Transverse colon (tissue), 4 donors: ENCODE measurements around the gene KCNK7. TPM values are rescaled to one million over a fixed set of nuclear protein-coding genes. Genes with fewer than 3 reads are reported as not detected.

Source experiments
- DNase-seq: peaks from one replicate; pipeline ENCODE4 v3.0.0-alpha.2; 2019
- H3K27ac ChIP-seq, 4 donors: fragments of 200-600 bp; sonication (generic); 2 replicates each; pipeline ENCODE4 v1.5.1; 2016 to 2018; ENCODE audit warnings: inconsistent platforms in 4 of 4
- H3K27me3 ChIP-seq: fragments of 200-600 bp; sonication (generic); 2 replicates; pipeline ENCODE4 v1.5.1; 2017; ENCODE audit warnings: inconsistent platforms
- H3K36me3 ChIP-seq, 4 donors: fragments of 200-600 bp; sonication (generic); 2 replicates each; pipeline ENCODE4 v1.5.1; 2017 to 2019; ENCODE audit warnings: inconsistent platforms in 4 of 4
- H3K4me1 ChIP-seq, 4 donors: fragments of 200-600 bp; sonication (generic); 2 replicates each; pipeline ENCODE4 v1.5.1; 2017 to 2020; ENCODE audit warnings: inconsistent platforms in 4 of 4
- H3K4me3 ChIP-seq, 4 donors: fragments of 200-600 bp; sonication (generic); 1 replicate in 1 of 4; 2 replicates in 3 of 4; pipeline versions ENCODE4 v1.5.1 to v1.6.1; 2017 to 2019; ENCODE audit warnings: inconsistent platforms in 4 of 4
- H3K9me3 ChIP-seq, 2 donors: fragments of 200-600 bp; sonication (generic); 2 replicates each; pipeline ENCODE4 v1.5.1; 2017 to 2019; ENCODE audit warnings: inconsistent platforms in 2 of 2
- CTCF ChIP-seq, 5 experiments: fragments of 200-600 bp in 3 of 5; fragments of 450-650 bp in 2 of 5; sonication (generic) in 3 of 5; IDR thresholded peaks; 1 replicate in 2 of 5; 2 replicates in 3 of 5; pipeline ENCODE4 v1.5.1; 2016 to 2017; ENCODE audit warnings: antibody characterized with exemption in 5 of 5, inconsistent platforms in 3 of 5, mild to moderate bottlenecking in 2 of 5, moderate library complexity in 1 of 5
- EP300 ChIP-seq: sonication (generic); formaldehyde crosslinking; IDR thresholded peaks from one replicate; pipeline ENCODE4 v1.6.1; 2017; ENCODE audit warnings: antibody characterized with exemption, low read depth
- POLR2A ChIP-seq: fragments of 450-650 bp; IDR thresholded peaks from one replicate; pipeline ENCODE4 v1.6.1; 2016; ENCODE audit warnings: antibody characterized with exemption, mild to moderate bottlenecking, moderate library complexity
- POLR2AphosphoS5 ChIP-seq, 3 donors: sonication (generic); formaldehyde crosslinking; IDR thresholded peaks; one replicate each; pipeline ENCODE4 v1.6.1; 2016; ENCODE audit warnings: antibody characterized with exemption in 3 of 3
- WGBS, 2 donors: methylation state at CpG; one replicate each; pipeline ENCODE4 v1.1.5; 2018; ENCODE audit warnings: low coverage in 1 of 2; 5-methylcytosine and 5-hydroxymethylcytosine counted together
- in situ Hi-C, 4 donors: fragments of 200-750 bp; cut with MboI; loops; one replicate each; pipeline versions ENCODE4 v1.15.0 to v1.15.1; 2017; ENCODE audit warnings: low sequenced_read_pairs in 3 of 4, low pct_ligation_motif_present in 1 of 4, low pct_unique_long_range_greater_than_20kb in 1 of 4
- intact Hi-C: fragments of 100-400 bp; cut with DNase I; formaldehyde crosslinking; loops from one replicate; pipeline ENCODE4 v1.15.1; 2023; ENCODE audit warnings: low total_unique reads
- total RNA-seq, 4 donors: library from RNA; depleted of rRNA; stranded (reverse); fragments of >200 nt; gene quantifications; one replicate each; pipeline ENCODE4 v1.1.0, GENCODE V29; 2016

Gene KCNK7
- total RNA-seq, 4 donors from 2014 or later: 0.27 to 1.6 TPM; not detected in 2

GRCh38 chr11:65595131-65595530, 469 bp downstream of the KCNK7 start:
- TF ChIP-seq CTCF (IDR thresholded peaks at IDR 0.05) (no peak), POLR2A (no peak), EP300 (no peak), POLR2AphosphoS5 (IDR thresholded peaks at IDR 0.05) (no peak)
- Histone ChIP-seq H3K4me3 (no peak overlapping the region), H3K4me1 (peaks cover 0 to 26% (median 18%) of the 10 kb centered on the region in 4 donors), H3K9me3 (no peaks in the 10 kb centered on the region), H3K27ac (no peak overlapping the region), H3K27me3 (no peaks in the 10 kb centered on the region), H3K36me3 (peaks cover 0 to 15% (median 5%) of the 10 kb centered on the region in 4 donors)
- DNase-seq: peak; percentile 11
- intact Hi-C loops: no loop called here
- WGBS, 2 donors: 68% methylated on average over 3 of the region's 3 CpGs; no CpG with 5 or more reads in 1 of the 2 donors
- in situ Hi-C loops: no loop called here

- peak overlapping the region in 3 of 4 donors; percentile 36 to 57 (median 52) for H3K27ac ChIP-seq
- no peaks in the 10 kb centered on the region for H3K27me3 ChIP-seq
- intact Hi-C loops: loop anchor here (5.0 kb wide), 1 partner anchor 51 kb away; no protein-coding TSS in a partner anchor
- in situ Hi-C loops: no loop called here
- peaks cover 0 to 27% (median 18%) of the 10 kb centered on the region in 4 donors for H3K4me1 ChIP-seq
- H3K36me3 ChIP-seq: peaks cover 0 to 13% (median 5%) of the 10 kb centered on the region in 4 donors
- DNase-seq: peak; percentile 49
- H3K9me3 ChIP-seq: no peaks in the 10 kb centered on the region
- TF ChIP-seq CTCF (IDR thresholded peaks at IDR 0.05) (peak; percentile 64 to 73 (median 67)), POLR2A (no peak), EP300 (no peak), POLR2AphosphoS5 (IDR thresholded peaks at IDR 0.05) (peak in 2 of 3 donors; percentile 27 to 46)
- H3K4me3 ChIP-seq: no peak overlapping the region
- 78 to 90% methylated on average over 2 to 21 of the region's 26 CpGs for WGBS, 2 donors
Measured at GRCh38 chr11:65593518-65594414, 1.8 kb downstream of the KCNK7 start.

GRCh38 chr11:65592858-65593517, 2.6 kb downstream of the KCNK7 start:
- intact Hi-C loops: loop anchor here (5.0 kb wide), 1 partner anchor 51 kb away; no protein-coding TSS in a partner anchor
- peaks cover 5 to 35% (median 25%) of the 10 kb centered on the region in 4 donors for H3K4me1 ChIP-seq
- no peak for DNase-seq
- TF ChIP-seq POLR2AphosphoS5 (IDR thresholded peaks at IDR 0.05) (no peak), EP300 (no peak), POLR2A (no peak), CTCF (IDR thresholded peaks at IDR 0.05) (no peak)
- H3K27me3 ChIP-seq: no peaks in the 10 kb centered on the region
- in situ Hi-C loops: no loop called here
- WGBS, 2 donors: 75% methylated on average over 22 of the region's 22 CpGs; no CpG with 5 or more reads in 1 of the 2 donors
- H3K4me3 ChIP-seq: no peak overlapping the region
- H3K36me3 ChIP-seq: peaks cover 0 to 5% (median 1%) of the 10 kb centered on the region in 4 donors
- H3K27ac ChIP-seq: peak overlapping the region; percentile 57 to 66 (median 64)
- no peaks in the 10 kb centered on the region for H3K9me3 ChIP-seq
